ENCODE measurements around the gene GNG7. TPM values are rescaled to one million over a fixed set of nuclear protein-coding genes. Genes with fewer than 3 reads are reported as not detected.
"Not testable (repeated sequence)": the region's sequence is repeated elsewhere in the genome, so short reads cannot be mapped to it uniquely, and the experiment has no call there.

Gene GNG7
- polyA plus RNA-seq, 4 donors: 5.3 to 7.1 (median 5.5) TPM

DNA sequence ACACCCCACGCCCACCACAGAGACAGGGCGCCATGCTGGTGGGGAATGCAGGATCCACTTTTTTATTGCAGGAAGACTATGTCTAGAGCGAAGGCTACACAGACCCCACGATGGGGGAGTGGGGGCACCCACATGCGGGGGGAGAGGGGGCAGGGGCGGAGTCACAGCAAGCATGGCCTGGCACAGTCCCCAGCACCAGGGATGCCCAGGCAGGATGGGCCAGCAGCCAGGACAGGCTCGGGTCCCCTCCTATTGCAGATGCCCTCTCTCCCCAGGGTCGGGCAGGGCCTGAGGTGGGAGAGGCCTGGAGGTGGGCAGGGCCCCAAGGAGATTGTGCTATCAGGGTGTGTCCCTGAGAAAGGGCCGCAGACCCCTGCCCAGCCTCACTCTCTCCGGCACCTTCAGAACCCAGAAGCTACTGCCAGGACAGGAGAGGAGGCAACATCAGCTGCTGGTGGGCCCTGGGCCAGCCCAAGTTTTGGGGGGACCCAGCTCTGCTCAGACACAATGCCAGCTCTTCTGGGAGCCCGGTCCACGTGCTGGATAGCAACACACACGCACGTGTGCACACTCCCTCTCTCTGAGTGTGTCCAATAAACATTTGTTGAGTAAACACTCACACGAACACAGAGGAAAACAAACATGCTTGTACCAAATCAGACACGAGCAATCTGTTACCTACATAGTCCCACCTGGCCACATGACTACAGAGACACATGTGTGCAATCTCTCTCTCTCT, 12.2 kb upstream of the GNG7 start:
- DNase-seq (ENCODE audit: low read depth in 4 of 4, low spot score in 3 of 4): no peak

DNA sequence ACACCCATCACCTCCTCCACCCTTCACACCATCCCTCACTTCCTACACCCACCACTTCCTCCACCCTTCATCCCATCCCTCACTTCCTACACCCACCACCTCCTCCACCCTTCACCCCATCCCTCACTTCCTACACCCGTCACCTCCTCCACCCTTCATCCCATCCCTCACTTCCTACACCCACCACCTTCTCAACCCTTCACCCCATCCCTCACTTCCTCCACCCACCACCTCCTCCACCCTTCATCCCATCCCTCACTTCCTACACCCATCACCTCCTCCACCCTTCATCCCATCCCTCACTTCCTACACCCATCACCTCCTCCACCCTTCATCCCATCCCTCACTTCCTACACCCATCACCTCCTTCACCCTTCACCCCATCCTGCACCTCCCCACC, 11.6 kb upstream of the GNG7 start:
- DNase-seq (ENCODE audit: low read depth in 4 of 4, low spot score in 3 of 4): not testable (repeated sequence)

GRCh38 chr19:2713170-2713569, 10.7 kb upstream of the GNG7 start:
- not testable (repeated sequence) for DNase-seq (ENCODE audit: low read depth in 4 of 4, low spot score in 3 of 4)

- DNase-seq (ENCODE audit: low read depth in 4 of 4, low spot score in 3 of 4): no peak
Observed at GRCh38 chr19:2711875-2712205, 9.3 kb upstream of the GNG7 start.

- no peak for DNase-seq (ENCODE audit: low read depth in 4 of 4, low spot score in 3 of 4)
Observed at GRCh38 chr19:2711172-2711874, 8.8 kb upstream of the GNG7 start.

GRCh38 chr19:2706251-2706650, 3.8 kb upstream of the GNG7 start:
- DNase-seq (ENCODE audit: low read depth in 4 of 4, low spot score in 3 of 4): no peak

- DNase-seq (ENCODE audit: low read depth in 4 of 4, low spot score in 3 of 4): no peak
Observed at GRCh38 chr19:2703691-2704216, 1.3 kb upstream of the GNG7 start.

- DNase-seq (ENCODE audit: low read depth in 4 of 4, low spot score in 3 of 4): no peak
Observed at GRCh38 chr19:2703077-2703437, 563 bp upstream of the GNG7 start.

- no peak for DNase-seq (ENCODE audit: low read depth in 4 of 4, low spot score in 3 of 4)
Observed at GRCh38 chr19:2701361-2702169, 929 bp downstream of the GNG7 start.

DNA sequence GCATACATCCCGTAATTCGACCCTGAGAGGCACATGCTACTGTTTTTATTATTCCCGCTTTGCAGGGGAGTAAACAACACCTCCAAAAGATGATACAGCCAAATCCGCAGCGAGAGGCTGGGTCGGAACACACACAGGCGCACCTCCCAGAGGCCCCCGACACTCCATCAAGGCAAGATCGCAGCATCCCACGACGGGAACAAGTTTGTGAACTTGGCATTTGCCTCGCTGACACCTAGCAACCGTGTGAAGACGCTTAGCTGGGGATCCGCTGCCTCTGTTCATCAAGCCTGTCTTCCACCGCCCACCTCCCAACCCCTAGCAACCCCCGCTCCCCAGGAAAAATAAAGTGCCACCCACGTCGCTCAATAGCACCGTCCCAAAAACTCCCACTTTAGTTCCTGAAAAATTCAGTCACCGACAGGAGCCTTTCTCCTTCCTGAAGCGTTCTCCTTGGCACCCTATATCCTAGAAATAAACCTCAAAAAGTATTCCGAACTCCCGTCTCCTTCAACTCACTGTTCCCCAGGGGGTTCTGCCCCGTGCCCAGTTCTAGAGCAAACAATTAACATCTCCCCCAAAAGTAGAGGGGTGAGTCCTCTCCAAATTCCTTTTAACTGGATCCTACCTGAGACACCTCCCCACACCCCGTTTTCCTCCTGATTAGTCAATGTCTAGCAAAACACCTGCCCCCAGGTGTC, 1.7 kb downstream of the GNG7 start:
- DNase-seq (ENCODE audit: low read depth in 4 of 4, low spot score in 3 of 4): no peak

DNA sequence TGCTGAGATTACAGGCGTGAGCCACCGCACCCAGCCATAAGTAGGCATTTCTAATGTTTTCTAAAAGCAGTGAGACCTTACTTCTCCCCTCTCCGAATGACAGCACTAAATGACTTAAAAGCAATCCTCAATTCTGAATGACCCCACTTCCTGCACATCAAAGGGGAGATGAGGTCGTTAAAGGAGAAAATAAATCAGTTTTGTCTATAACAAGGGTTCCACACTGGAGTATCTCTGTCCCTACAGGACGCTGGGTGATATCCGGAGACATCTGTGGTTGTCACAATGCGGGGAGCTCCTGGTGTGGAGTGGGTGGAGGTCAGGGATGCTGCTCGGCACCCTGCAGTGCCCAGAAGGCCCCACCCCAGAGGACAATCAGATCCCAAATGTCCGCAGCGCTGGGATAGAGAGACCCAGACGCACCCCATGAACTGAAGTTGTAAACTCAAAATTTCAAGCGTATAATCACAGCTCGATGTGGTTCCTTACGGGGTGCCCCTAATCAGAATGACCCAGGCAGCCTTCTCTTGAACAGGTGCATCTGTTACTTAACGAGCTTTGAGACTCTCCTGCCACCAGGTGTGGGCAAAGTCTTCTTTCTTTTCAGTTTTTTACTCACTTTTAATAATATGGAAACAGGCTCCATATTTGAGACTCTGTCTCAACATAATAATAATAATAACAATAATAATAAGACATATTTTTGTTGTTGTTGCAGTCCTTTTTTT, 2.9 kb downstream of the GNG7 start:
- DNase-seq (ENCODE audit: low read depth in 4 of 4, low spot score in 3 of 4): no peak

DNA sequence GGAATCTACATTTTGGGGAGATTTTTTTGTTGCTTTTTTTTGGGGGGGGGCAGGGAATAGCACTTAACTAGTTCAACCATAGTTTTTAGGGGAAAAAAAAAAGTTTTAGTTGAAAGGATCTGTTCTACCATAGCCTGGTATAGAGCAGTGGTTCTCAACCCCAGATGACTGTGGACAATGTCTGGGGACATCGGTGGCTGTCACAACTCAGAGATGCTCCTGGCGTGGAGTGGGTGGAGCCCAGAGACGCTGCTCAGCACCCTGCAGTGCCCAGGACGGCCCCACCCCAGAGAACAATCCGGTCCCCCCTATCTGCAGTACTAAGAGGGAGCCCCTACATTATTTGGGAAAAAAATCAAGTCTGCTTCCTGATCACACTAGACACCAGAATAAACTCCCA, 8.3 kb downstream of the GNG7 start:
- DNase-seq (ENCODE audit: low read depth in 4 of 4, low spot score in 3 of 4): no peak

DNA sequence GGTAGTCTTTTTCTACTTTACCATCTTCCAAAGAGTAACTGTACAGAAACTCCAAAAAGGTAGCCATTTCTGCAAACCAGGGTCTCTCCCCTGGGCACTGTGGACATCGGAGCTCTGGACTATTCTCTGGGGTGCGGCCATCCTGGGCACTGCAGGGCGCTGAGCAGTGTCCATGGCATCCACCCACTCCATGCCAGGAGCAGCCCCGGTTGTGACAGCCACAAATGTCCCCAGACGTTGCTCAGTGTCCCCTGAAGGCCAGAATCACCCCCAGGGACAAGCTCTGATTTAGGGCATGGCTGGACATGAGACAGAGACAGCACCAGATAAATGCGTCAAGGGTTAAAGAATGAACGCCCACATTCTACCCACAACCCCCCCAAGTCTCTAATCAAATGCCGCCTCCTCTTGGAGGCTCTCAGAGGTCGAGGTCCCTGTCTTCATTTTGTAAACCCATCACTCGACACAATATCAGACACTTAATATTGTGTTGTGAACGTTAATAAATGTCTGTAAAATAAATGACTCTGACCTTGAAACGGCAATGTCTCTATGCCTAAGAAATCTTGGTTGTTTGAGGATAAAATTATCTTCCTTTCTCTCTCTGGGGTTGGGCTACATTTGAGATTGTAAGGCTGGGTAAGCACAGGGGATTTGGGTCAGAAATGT, 8.9 kb downstream of the GNG7 start:
- no peak for DNase-seq (ENCODE audit: low read depth in 4 of 4, low spot score in 3 of 4)

- no peak for DNase-seq (ENCODE audit: low read depth in 4 of 4, low spot score in 3 of 4)
Observed at GRCh38 chr19:2691951-2692350, 10.5 kb downstream of the GNG7 start.

- no peak for DNase-seq (ENCODE audit: low read depth in 4 of 4, low spot score in 3 of 4)
Observed at GRCh38 chr19:2690856-2691255, 11.6 kb downstream of the GNG7 start.

GRCh38 chr19:2686360-2686759, 16.1 kb downstream of the GNG7 start:
- no peak for DNase-seq (ENCODE audit: low read depth in 4 of 4, low spot score in 3 of 4)

GRCh38 chr19:2685204-2685704, 17.2 kb downstream of the GNG7 start:
- no peak for DNase-seq (ENCODE audit: low read depth in 4 of 4, low spot score in 3 of 4)

DNA sequence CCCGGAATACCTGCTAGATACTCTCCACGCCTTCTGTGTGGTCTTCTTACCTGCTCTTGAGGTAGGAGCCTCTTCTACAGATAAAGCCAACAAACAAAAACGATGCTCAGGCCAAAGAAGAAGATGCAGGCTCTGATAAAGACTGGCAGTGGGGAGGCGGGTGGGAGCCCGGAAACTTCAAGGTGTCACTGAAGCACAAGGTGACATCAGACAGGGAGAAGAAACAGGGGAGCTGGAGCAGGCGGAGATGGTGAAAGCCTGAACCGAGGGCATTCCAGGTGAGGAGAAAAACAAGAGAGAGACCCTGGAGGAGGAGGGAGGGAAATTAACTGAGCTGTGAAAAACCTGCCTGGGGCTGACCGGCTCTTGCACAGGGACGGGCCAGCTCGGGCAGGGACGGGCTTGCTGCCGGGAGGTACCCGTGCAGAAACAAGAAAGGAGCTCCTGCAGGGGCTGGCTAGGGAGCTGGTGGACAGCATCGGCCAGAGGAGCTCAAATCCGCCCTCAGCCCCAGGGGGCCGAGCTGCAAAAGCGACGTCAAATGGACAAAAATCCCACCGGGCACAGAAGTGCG, 19.0 kb downstream of the GNG7 start:
- DNase-seq (ENCODE audit: low read depth in 4 of 4, low spot score in 3 of 4): no peak

DNA sequence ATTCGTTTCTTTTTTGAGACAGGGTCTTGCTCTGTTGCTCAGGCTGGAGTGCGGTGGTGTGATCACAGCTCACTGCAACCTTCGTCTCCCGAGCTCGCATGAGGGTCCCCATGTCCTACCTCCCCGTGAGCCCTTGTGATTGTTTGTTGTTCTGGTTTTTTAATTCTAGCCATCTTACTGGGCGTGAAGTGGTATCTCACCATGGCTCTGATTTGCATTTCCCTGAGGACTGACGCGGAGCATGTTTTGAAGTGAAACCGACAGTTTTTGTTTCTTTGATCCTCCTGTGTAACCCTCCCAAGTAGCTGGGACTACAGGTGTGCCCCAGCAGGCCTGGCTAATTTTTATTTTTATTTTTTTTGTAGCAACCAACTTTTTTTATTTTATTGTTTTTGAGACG, 21.7 kb downstream of the GNG7 start:
- DNase-seq (ENCODE audit: low read depth in 4 of 4, low spot score in 3 of 4): no peak
